OCI-LY7 (cell line): ENCODE results near the gene EFCAB11.

Source experiments
- EZH2phosphoT487 ChIP-seq: fragments of 200-600 bp; sonication (generic); IDR thresholded peaks from 2 replicates; pipeline ENCODE4 v1.6.1; 2018; ENCODE audit warnings: low read depth, borderline replicate concordance, mild to moderate bottlenecking, mixed run types, antibody characterized with exemption, low read length, moderate library complexity, mixed read lengths
- TF ChIP-seq, protein P1 (sequence below): fragments of 200-600 bp; sonication (generic); conservative IDR thresholded peaks from 2 replicates; pipeline ENCODE4 v1.5.1; 2014; ENCODE audit warnings: mild to moderate bottlenecking, antibody characterized with exemption, low read length, moderate library complexity, mixed read lengths

DNA sequence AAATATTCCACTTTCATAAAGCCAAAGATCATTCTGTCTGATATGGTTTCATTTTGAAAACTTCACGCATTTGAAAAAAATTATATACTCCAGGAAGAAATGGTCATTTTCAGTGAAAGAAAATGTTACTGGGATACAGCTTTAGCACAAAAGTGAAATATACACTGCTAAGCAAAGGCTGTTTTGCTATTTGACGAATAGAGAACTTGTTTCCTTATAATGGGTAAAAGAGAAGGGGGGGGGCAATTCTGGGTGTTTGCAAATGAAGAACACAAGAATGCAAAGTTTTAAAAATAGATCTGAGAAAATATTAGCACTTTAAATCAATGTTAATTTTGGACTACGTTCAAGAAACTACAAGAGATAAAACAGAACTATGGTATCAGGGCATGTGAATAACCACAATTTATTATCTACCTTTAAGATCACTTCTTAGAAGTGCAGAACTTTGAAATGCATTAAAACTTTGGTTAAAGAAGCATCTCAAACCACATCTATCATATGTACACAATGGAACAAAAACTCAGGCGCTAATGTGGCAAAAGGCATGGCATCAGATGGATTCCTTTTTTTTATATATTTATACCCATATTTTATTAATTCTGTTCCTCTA, 51.1 kb downstream of the EFCAB11 start:
- TF ChIP-seq, protein P1, sequence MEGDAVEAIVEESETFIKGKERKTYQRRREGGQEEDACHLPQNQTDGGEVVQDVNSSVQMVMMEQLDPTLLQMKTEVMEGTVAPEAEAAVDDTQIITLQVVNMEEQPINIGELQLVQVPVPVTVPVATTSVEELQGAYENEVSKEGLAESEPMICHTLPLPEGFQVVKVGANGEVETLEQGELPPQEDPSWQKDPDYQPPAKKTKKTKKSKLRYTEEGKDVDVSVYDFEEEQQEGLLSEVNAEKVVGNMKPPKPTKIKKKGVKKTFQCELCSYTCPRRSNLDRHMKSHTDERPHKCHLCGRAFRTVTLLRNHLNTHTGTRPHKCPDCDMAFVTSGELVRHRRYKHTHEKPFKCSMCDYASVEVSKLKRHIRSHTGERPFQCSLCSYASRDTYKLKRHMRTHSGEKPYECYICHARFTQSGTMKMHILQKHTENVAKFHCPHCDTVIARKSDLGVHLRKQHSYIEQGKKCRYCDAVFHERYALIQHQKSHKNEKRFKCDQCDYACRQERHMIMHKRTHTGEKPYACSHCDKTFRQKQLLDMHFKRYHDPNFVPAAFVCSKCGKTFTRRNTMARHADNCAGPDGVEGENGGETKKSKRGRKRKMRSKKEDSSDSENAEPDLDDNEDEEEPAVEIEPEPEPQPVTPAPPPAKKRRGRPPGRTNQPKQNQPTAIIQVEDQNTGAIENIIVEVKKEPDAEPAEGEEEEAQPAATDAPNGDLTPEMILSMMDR: no peak
- TF ChIP-seq EZH2phosphoT487: no peak
